Neuronal stem cell (in vitro differentiated cells): ENCODE measurements around the gene PDZD2.

ENCODE experiments used
- DNase-seq: peaks from one replicate; pipeline ENCODE4 v3.0.0-alpha.2; 2013; ENCODE audit warnings: low spot score
- H2AFZ ChIP-seq: one replicate; pipeline ENCODE4 v1.6.1; 2013; ENCODE audit warnings: mild to moderate bottlenecking, low read length, inconsistent platforms
- H2AK5ac ChIP-seq: 2 replicates; pipeline ENCODE4 v1.6.1; 2013; ENCODE audit warnings: low read depth, mild to moderate bottlenecking, inconsistent platforms, low read length, moderate library complexity, mixed read lengths
- H2BK120ac ChIP-seq: 2 replicates; pipeline ENCODE4 v1.6.1; 2013; ENCODE audit warnings: low read depth, mild to moderate bottlenecking, inconsistent platforms, low read length, moderate library complexity, mixed read lengths
- H2BK12ac ChIP-seq: one replicate; pipeline ENCODE4 v1.6.1; 2013; ENCODE audit warnings: low read length, inconsistent platforms
- H2BK15ac ChIP-seq: 2 replicates; pipeline ENCODE4 v1.6.1; 2013; ENCODE audit warnings: mild to moderate bottlenecking, low read length, inconsistent platforms, mixed read lengths
- H2BK5ac ChIP-seq: one replicate; pipeline ENCODE4 v1.6.1; 2013; ENCODE audit warnings: inconsistent platforms, mild to moderate bottlenecking, low read length, moderate library complexity
- H3K14ac ChIP-seq: one replicate; pipeline ENCODE4 v1.6.1; 2013; ENCODE audit warnings: low read length, inconsistent platforms
- H3K18ac ChIP-seq: 2 replicates; pipeline ENCODE4 v1.6.1; 2013; ENCODE audit warnings: low read length, inconsistent platforms
- H3K23ac ChIP-seq: 2 replicates; pipeline ENCODE4 v1.6.1; 2013; ENCODE audit warnings: low read depth, mild to moderate bottlenecking, mixed read lengths, low read length, inconsistent platforms; ENCODE audit not compliant: poor library complexity
- H3K27ac ChIP-seq: replicated peaks from 3 replicates; pipeline ENCODE4 v1.5.1; 2013; ENCODE audit warnings: low read length, inconsistent platforms
- H3K27me3 ChIP-seq, 3 experiments: 2 replicates each; pipeline ENCODE4 v1.6.1; 2013; ENCODE audit warnings: low read length in 3 of 3, mild to moderate bottlenecking in 2 of 3, inconsistent platforms in 1 of 3, low read depth in 1 of 3, mixed read lengths in 1 of 3, moderate library complexity in 1 of 3; ENCODE audit not compliant: control insufficient read depth in 3 of 3, insufficient read depth in 3 of 3
- H3K36me3 ChIP-seq, 2 donors: replicated peaks in 1 of 2; 2 replicates each; pipeline ENCODE4 v1.6.1; 2013; ENCODE audit warnings: low read length in 2 of 2; ENCODE audit not compliant: control insufficient read depth in 2 of 2, insufficient read depth in 2 of 2
- H3K4ac ChIP-seq: 2 replicates; pipeline ENCODE4 v1.6.1; 2013; ENCODE audit warnings: inconsistent platforms, mild to moderate bottlenecking, low read length, moderate library complexity
- H3K4me1 ChIP-seq, 2 donors: 1 replicate in 1 of 2; 2 replicates in 1 of 2; pipeline ENCODE4 v1.6.1; 2013; ENCODE audit warnings: low read length in 2 of 2, low read depth in 1 of 2; ENCODE audit not compliant: control insufficient read depth in 2 of 2, insufficient read depth in 1 of 2
- H3K4me2 ChIP-seq: one replicate; pipeline ENCODE4 v1.6.1; 2013; ENCODE audit warnings: mild to moderate bottlenecking, low read length, inconsistent platforms; ENCODE audit not compliant: insufficient read depth, poor library complexity, severe bottlenecking
- H3K4me3 ChIP-seq, 2 donors: 2 replicates each; pipeline ENCODE4 v1.5.1; 2013; ENCODE audit warnings: low read length in 2 of 2, mild to moderate bottlenecking in 2 of 2, inconsistent platforms in 1 of 2, moderate library complexity in 1 of 2
- H3K79me1 ChIP-seq: one replicate; pipeline ENCODE4 v1.6.1; 2013; ENCODE audit warnings: low read depth, mild to moderate bottlenecking, inconsistent platforms, low read length, moderate library complexity
- H3K9ac ChIP-seq: one replicate; pipeline ENCODE4 v1.6.1; 2013; ENCODE audit warnings: mild to moderate bottlenecking, low read depth, low read length, inconsistent platforms; ENCODE audit not compliant: poor library complexity
- H3K9me3 ChIP-seq, 2 donors: replicated peaks in 1 of 2; 2 replicates each; pipeline versions ENCODE3 to v1.6.1; 2013; ENCODE audit warnings: low read length in 2 of 2, mild to moderate bottlenecking in 2 of 2, inconsistent platforms in 1 of 2, low read depth in 1 of 2, mixed read lengths in 1 of 2, moderate library complexity in 1 of 2; ENCODE audit not compliant: control insufficient read depth in 2 of 2, insufficient read depth in 1 of 2
- H4K8ac ChIP-seq: one replicate; pipeline ENCODE4 v1.6.1; 2013; ENCODE audit warnings: low read depth, mild to moderate bottlenecking, inconsistent platforms, low read length, moderate library complexity
- H4K91ac ChIP-seq: one replicate; pipeline ENCODE4 v1.6.1; 2013; ENCODE audit warnings: low read length, low read depth, mild to moderate bottlenecking, inconsistent platforms; ENCODE audit not compliant: poor library complexity
- WGBS, 2 donors: extraction: QIAGEN DNeasy Blood & Tissue Kit; methylation state at CpG; one replicate each; pipeline ENCODE4 v1.1.7; 2013; ENCODE audit warnings: missing lambda C conversion rate in 2 of 2, mixed read lengths in 1 of 2; ENCODE audit not compliant: insufficient read length in 2 of 2, insufficient replicate concordance in 1 of 2; ENCODE audit errors: extremely low coverage in 2 of 2; 5-methylcytosine and 5-hydroxymethylcytosine counted together

PDZD2 gene

GRCh38 chr5:32092938-32093812, 454.2 kb downstream of the PDZD2 start:
- no peaks in the 10 kb centered on the region for H3K9me3 ChIP-seq

GRCh38 chr5:32094691-32095090, 455.8 kb downstream of the PDZD2 start:
- no peak overlapping the region for H4K91ac ChIP-seq
- no CpG with 5 or more reads among the region's 5 CpGs for WGBS, 2 donors
- H3K36me3 ChIP-seq: peaks cover 3 to 30% of the 10 kb centered on the region in 2 donors
- no peak overlapping the region for H2BK12ac ChIP-seq
- no peak overlapping the region for H2AK5ac ChIP-seq
- no peak overlapping the region for H2BK5ac ChIP-seq
- no peak for DNase-seq
- H3K9me3 ChIP-seq: no peaks in the 10 kb centered on the region
- H4K8ac ChIP-seq: no peak overlapping the region
- H3K27ac ChIP-seq: no peak overlapping the region
- no peak overlapping the region for H3K4me3 ChIP-seq
- no peaks in the 10 kb centered on the region for H3K79me1 ChIP-seq
- no peak overlapping the region for H2BK15ac ChIP-seq
- no peak overlapping the region for H3K18ac ChIP-seq
- peaks cover 0 to 3% of the 10 kb centered on the region in 2 donors for H3K4me1 ChIP-seq
- H2BK120ac ChIP-seq: no peak overlapping the region
- no peak overlapping the region for H3K4ac ChIP-seq
- no peak overlapping the region for H3K14ac ChIP-seq
- no peak overlapping the region for H2AFZ ChIP-seq
- no peaks in the 10 kb centered on the region for H3K27me3 ChIP-seq
- H3K9ac ChIP-seq: no peak overlapping the region
- H3K23ac ChIP-seq: no peak overlapping the region
- H3K4me2 ChIP-seq: no peak overlapping the region

More at GRCh38 chr5:32092938-32093812, 454.2 kb downstream of the PDZD2 start:
- no CpG with 5 or more reads among the region's 20 CpGs for WGBS, 2 donors
- Histone ChIP-seq H2AFZ (no peak overlapping the region), H3K79me1 (no peaks in the 10 kb centered on the region), H2BK120ac (no peak overlapping the region), H3K18ac (peak overlapping the region; percentile 44), H3K4ac (no peak overlapping the region), H2BK5ac (no peak overlapping the region), H3K27me3 (no peaks in the 10 kb centered on the region), H3K27ac (no peak overlapping the region), H3K4me1 (peaks cover 0 to 3% of the 10 kb centered on the region in 2 donors), H3K36me3 (peaks cover 0 to 16% of the 10 kb centered on the region in 2 donors), H2BK15ac (no peak overlapping the region), H3K4me2 (no peak overlapping the region), H3K9ac (no peak overlapping the region), H4K8ac (no peak overlapping the region), H3K23ac (no peak overlapping the region), H2AK5ac (no peak overlapping the region), H2BK12ac (no peak overlapping the region), H3K14ac (no peak overlapping the region), H3K4me3 (no peak overlapping the region), H4K91ac (no peak overlapping the region)
- DNase-seq: peak; percentile 71

DNA sequence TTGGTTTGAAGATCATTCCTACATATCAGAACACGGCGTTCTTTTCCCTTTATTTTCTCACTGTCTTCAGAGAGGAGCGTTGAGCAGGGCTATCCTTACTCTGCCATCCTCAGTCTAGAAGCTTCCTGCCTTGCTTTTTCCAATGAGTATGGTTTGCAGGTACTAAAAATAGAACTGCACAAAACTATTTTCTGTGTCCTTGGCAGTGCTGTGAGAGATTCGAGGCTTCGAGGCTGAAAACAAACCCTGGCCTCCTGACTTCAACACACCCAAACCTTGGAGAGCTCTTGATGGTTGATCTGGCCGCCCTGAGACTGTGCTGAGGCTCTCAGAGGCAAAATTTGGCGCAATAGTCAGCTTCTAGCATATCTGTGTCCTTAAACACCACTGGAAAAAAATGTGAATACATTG, 456.3 kb downstream of the PDZD2 start:
- DNase-seq: no peak
- Histone ChIP-seq H3K14ac (no peak overlapping the region), H2BK12ac (no peak overlapping the region), H3K27me3 (no peaks in the 10 kb centered on the region), H3K4me1 (peaks cover 0 to 4% of the 10 kb centered on the region in 2 donors), H3K4me2 (no peak overlapping the region), H3K18ac (no peak overlapping the region), H2AFZ (no peak overlapping the region), H3K9me3 (no peaks in the 10 kb centered on the region), H3K79me1 (no peaks in the 10 kb centered on the region), H2BK15ac (no peak overlapping the region), H3K4me3 (no peak overlapping the region), H3K27ac (no peak overlapping the region), H3K9ac (no peak overlapping the region), H3K36me3 (peaks cover 4 to 34% of the 10 kb centered on the region in 2 donors), H2BK5ac (no peak overlapping the region), H2BK120ac (no peak overlapping the region), H3K23ac (no peak overlapping the region), H4K91ac (no peak overlapping the region), H4K8ac (no peak overlapping the region), H2AK5ac (no peak overlapping the region), H3K4ac (no peak overlapping the region)
- no CpG with 5 or more reads among the region's 7 CpGs for WGBS, 2 donors

DNA sequence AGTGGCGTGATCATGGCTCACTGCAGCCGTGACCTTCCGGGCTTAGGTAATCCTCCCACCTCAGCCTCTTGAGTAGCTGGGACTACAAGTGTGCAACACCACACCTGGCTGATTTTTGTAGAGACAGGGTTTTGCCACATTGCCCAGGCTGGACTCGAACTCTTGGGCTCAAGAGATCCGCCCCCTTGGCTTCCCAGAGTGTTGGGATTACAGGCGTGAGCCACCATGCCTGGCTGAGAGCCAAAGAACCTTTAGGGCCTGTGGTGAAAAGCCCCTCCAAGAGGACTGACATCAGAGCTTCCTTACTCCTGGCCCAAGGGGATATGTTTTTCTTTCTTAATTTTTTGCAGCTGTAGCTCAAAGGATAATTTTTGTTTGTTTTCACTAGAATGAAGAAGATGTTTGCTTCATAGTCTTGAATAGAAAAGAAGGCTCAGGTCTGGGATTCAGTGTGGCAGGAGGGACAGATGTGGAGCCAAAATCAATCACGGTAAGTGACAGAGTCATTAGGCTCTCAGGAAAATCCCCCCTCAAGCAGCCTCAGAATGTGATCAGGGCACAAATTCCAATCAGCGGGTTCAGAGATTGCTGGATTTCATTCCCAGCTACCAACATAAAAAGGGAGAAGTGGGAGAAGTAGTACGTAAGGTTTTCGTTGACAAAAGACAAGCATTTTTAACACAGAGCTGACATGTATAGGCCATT, 458.1 kb downstream of the PDZD2 start:
- no peaks in the 10 kb centered on the region for H3K27me3 ChIP-seq
- H3K9me3 ChIP-seq: no peaks in the 10 kb centered on the region
- H3K4ac ChIP-seq: no peak overlapping the region
- no peak overlapping the region for H2BK15ac ChIP-seq
- no peak overlapping the region for H3K18ac ChIP-seq
- no peaks in the 10 kb centered on the region for H3K79me1 ChIP-seq
- no peak overlapping the region for H2BK120ac ChIP-seq
- DNase-seq: no peak
- H3K4me1 ChIP-seq: peaks cover 0 to 5% of the 10 kb centered on the region in 2 donors
- peaks cover 10 to 52% of the 10 kb centered on the region in 2 donors for H3K36me3 ChIP-seq
- no peak overlapping the region for H2BK5ac ChIP-seq
- H4K91ac ChIP-seq: no peak overlapping the region
- no peak overlapping the region for H2BK12ac ChIP-seq
- H2AK5ac ChIP-seq: no peak overlapping the region
- no peak overlapping the region for H3K4me2 ChIP-seq
- no peak overlapping the region for H3K9ac ChIP-seq
- no peak overlapping the region for H3K4me3 ChIP-seq
- WGBS, 2 donors: no CpG with 5 or more reads among the region's 10 CpGs
- no peak overlapping the region for H3K27ac ChIP-seq
- no peak overlapping the region for H2AFZ ChIP-seq
- no peak overlapping the region for H4K8ac ChIP-seq
- no peak overlapping the region for H3K14ac ChIP-seq
- no peak overlapping the region for H3K23ac ChIP-seq
